ENCODE data around the gene KIF1B.

The KIF1B gene

DNA sequence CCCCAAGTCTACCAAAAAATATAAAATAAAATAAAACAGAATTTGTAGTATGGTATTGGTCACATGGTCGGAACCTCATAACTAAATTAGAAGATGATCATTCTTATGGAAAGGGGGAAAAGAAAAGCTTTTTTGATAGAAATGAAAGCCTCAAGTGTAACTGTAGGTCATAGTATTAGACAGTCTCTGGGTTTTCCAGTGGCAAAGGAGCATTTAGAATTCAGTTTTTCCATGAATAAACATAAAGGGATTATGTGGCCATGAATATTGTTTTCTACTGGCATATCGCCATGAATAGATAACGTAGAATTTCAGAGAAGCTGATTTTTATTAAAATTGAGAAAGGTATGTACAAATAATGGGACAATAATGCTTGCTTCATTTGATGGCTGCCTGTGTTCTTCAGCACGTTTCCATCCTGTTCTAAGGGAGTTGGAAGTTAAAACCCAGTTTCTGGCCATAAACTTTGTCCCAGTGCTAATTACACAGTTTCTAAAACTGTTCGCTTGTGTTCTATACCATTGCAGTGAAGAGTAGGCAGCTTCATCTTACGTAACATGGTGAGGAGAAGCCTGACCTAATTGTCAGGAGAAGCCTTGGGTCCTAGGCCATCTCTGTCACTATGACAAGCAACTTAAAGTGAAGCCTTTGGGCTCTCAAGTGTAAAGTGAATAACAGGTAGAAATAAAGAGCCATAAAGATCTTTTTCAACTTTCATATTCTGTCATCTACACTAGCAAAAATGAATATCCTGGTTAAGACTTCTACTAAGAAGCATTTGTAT, 118.0 kb downstream of the KIF1B start:
- Mint-ChIP-seq H3K4me1 (no peaks in the 10 kb centered on the region), H3K36me3 (peaks cover 13 to 19% of the 10 kb centered on the region in 2 donors), H3K27ac (no peak overlapping the region), H3K9me3 (no peaks in the 10 kb centered on the region), H3K27me3 (no peaks in the 10 kb centered on the region), H3K4me3 (no peak overlapping the region)
- ATAC-seq (replicated peaks), result no peak
- DNase-seq, result no peak

DNA sequence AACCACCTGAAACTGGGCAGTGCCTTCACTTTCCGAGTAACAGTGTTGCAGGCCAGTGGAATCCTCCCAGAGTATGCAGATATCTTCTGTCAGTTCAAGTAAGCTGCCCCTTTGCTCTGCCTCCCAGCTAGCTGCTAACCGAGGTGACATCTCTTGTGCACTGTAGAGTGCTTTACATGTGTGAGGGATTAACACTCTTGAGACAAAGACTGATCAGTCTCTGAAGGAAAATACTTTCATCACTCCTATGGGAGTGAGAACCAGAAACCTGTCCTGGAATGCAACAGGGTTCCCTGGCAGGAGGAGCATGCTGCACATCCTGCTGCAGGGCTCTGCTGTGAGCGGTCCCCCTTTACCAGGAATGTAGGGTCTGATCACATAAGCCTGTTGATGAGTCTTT, 127.1 kb downstream of the KIF1B start:
- Mint-ChIP-seq H3K4me1 (no peaks in the 10 kb centered on the region), H3K27me3 (no peaks in the 10 kb centered on the region), H3K4me3 (no peak overlapping the region), H3K36me3 (peaks cover 13 to 31% of the 10 kb centered on the region in 2 donors), H3K9me3 (no peaks in the 10 kb centered on the region), H3K27ac (no peak overlapping the region)
- no peak for DNase-seq
- no peak for ATAC-seq (replicated peaks)

DNA sequence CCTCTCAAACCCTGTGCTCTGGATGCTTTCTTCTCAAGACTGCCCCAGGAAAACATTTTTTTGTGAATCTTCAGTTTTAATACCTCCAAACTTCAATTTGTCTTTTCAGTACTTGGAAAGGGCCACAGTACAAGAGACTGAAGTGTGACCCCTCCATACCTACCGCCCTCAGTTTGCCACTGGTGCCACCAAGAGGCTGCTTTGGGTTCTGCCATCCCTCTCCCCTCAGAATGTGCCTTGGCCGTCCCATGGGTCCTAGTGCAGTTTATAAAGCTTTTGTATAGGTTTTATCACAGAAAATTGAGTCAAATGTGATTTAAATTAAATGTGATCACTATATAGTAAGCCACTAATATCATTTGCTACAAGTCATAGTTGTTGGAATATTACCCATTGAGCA, 127.7 kb downstream of the KIF1B start:
- Mint-ChIP-seq H3K4me1 (no peaks in the 10 kb centered on the region), H3K27ac (no peak overlapping the region), H3K36me3 (peaks cover 14 to 33% of the 10 kb centered on the region in 2 donors), H3K4me3 (no peak overlapping the region), H3K27me3 (no peaks in the 10 kb centered on the region), H3K9me3 (no peaks in the 10 kb centered on the region)
- ATAC-seq (replicated peaks), result peak; percentile 87
- DNase-seq, result peak; percentile 13

DNA sequence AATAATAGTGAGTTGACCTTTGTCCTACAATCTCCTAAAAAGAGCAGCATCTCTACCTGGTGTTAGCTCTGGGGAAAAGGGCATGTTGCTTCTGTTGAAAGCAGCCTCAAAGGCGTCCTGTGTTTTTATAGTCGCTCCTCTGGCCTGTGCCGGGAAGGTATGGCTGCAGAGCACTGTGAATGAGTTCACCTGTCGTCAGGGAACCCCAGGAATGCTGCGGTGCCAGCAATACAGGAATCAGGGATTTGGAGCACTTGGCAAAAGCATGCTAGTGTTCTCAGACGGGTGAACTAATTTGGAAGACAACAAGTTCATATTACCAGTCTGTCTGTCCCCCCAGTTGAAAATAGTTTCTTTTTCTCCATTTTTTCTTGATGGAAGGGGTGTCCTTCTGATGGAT, 128.2 kb downstream of the KIF1B start:
- H3K27ac Mint-ChIP-seq, result no peak overlapping the region
- ATAC-seq (replicated peaks), result no peak
- peaks cover 16 to 35% of the 10 kb centered on the region in 2 donors for H3K36me3 Mint-ChIP-seq
- H3K27me3 Mint-ChIP-seq, result no peaks in the 10 kb centered on the region
- no peaks in the 10 kb centered on the region for H3K4me1 Mint-ChIP-seq
- H3K4me3 Mint-ChIP-seq, result no peak overlapping the region
- DNase-seq, result no peak
- H3K9me3 Mint-ChIP-seq, result no peaks in the 10 kb centered on the region

DNA sequence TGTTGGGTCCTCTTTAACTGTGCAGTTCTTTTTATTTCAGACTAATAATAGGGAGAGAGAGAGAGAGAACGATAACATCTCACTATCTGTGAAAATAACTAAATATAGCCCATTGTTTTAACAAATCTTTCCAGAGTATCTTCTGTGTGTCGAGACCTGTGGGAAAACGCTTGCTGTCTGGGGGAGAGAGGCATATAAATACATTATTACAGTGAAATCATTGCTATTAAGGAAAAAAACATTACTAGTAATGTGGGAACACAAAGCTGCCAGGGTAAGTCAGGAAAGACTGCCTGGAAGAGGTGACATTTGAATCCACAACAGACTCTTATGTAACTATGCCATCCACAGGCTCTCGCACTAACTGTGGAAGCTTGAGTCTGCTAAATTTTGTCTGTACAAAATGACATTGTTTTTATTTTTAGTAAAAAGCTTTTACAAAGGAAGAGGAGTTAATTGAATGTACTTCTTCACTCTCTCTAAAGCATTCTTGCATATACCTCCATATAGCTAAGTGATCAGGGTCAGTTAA, 128.7 kb downstream of the KIF1B start:
- H3K4me3 Mint-ChIP-seq, result no peak overlapping the region
- ATAC-seq (replicated peaks) (no peak), DNase-seq (no peak)
- no peak overlapping the region for H3K27ac Mint-ChIP-seq
- no peaks in the 10 kb centered on the region for H3K4me1 Mint-ChIP-seq
- H3K36me3 Mint-ChIP-seq, result peaks cover 20 to 39% of the 10 kb centered on the region in 2 donors
- H3K27me3 Mint-ChIP-seq, result no peaks in the 10 kb centered on the region
- no peaks in the 10 kb centered on the region for H3K9me3 Mint-ChIP-seq

DNA sequence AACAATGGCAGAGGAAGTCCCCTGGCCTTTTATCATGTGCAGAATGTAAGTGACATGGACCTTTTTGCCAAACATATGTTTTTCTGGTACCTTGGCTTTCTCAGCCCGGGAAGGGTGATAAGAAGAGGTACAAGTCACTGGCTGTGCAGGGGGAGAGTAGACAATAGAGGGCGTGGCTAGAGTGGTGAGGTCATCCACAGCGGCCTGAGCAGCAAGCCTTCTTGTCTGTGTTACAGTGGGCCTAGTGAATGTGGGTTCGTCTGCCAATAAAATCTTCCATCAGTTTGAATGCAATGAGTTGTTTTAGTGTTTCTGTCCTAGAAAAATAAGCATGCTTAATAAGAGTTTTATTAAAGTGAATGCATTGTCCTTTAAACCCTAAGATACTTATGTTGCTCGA, 129.4 kb downstream of the KIF1B start:
- no peaks in the 10 kb centered on the region for H3K4me1 Mint-ChIP-seq
- H3K36me3 Mint-ChIP-seq, result peaks cover 19 to 35% of the 10 kb centered on the region in 2 donors

DNA sequence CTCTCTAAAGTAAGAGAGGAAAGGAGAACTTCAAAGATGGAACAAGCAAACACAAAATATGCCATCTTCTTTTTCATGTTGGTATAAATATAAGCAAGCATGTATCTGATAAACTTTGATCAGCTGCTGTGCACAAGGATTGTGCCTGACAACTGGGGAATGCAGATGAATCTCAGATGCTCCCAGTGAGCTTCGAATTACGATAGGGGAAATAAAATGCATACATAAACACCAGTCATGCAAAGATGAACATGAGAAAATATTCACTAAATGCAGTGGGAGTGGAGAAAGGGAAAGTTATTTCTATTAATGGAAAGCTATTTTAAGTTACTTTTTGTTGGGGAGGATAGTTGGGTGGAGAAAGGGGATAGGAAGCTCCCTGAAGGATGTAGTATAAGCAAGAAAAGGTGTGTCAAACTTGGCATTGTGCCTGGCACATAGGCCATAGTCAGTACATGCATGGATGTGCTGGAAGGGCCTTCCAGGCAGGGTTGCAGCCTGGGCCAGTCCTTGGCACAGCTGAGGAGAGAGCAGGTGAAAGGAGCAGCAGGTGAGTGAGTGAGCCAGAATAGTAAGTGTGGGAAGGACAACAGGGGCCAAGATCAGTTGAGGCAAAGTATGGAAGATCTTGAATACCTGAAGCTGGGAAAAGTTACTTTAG, 130.7 kb downstream of the KIF1B start:
- peaks cover 23 to 37% of the 10 kb centered on the region in 2 donors for H3K36me3 Mint-ChIP-seq
- no peak for DNase-seq
- no peak for ATAC-seq (replicated peaks)
- no peak overlapping the region for H3K4me3 Mint-ChIP-seq
- H3K27me3 Mint-ChIP-seq, result no peaks in the 10 kb centered on the region
- no peaks in the 10 kb centered on the region for H3K4me1 Mint-ChIP-seq
- no peaks in the 10 kb centered on the region for H3K9me3 Mint-ChIP-seq
- no peak overlapping the region for H3K27ac Mint-ChIP-seq

More for the DNA sequence above, 129.4 kb downstream of the KIF1B start:
- Mint-ChIP-seq H3K4me3 (no peak overlapping the region), H3K27ac (no peak overlapping the region), H3K27me3 (no peaks in the 10 kb centered on the region), H3K9me3 (no peaks in the 10 kb centered on the region)
- no peak for DNase-seq
- ATAC-seq (replicated peaks), result no peak

DNA sequence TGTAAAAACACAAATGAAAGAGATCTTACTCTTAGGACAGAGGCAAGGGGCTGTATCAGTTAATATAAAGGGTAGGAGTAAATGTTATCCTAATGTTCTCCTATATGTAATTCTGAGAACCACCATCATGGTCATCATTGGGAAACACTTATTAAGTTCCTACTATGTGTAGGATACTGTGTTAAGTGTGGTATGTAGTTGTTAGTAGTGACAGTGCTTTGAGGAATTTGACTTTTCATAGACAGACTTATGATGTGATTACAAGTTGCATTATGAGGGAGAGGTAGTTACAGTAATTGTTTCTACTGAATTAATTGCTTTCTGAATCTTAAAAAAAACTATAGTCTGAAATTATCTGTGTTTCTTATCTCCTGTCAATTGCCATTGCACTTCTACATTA, 136.7 kb downstream of the KIF1B start:
- Mint-ChIP-seq H3K4me1 (no peaks in the 10 kb centered on the region), H3K27ac (no peak overlapping the region), H3K27me3 (no peaks in the 10 kb centered on the region), H3K4me3 (no peak overlapping the region), H3K9me3 (no peaks in the 10 kb centered on the region), H3K36me3 (peaks cover 27 to 32% of the 10 kb centered on the region in 2 donors)
- ATAC-seq (replicated peaks) (no peak), DNase-seq (no peak)

DNA sequence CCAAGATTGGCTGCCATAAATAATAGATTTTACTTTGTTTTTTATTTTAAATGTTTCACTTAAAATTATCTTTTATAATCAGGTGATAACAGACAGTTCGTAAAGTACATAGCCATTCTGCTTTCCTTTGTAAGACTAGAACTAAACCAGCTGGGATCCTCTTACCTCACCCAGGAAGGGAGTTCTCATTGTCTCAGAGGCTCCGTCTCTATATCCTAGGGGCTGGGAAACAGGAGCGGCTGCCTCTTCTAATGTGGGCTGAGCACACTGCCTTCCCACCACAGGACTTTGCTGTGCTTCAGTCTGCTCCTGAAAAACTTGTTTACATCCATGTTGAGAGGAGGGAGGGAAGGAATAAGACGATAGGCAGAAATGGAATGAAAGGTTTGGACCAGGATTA, 142.9 kb downstream of the KIF1B start:
- no peaks in the 10 kb centered on the region for H3K27me3 Mint-ChIP-seq
- H3K27ac Mint-ChIP-seq, result peak overlapping the region; percentile 74
- DNase-seq (no peak), ATAC-seq (replicated peaks) (no peak)
- peaks cover 14 to 17% of the 10 kb centered on the region in 2 donors for H3K36me3 Mint-ChIP-seq
- H3K4me3 Mint-ChIP-seq, result no peak overlapping the region
- no peaks in the 10 kb centered on the region for H3K4me1 Mint-ChIP-seq
- no peaks in the 10 kb centered on the region for H3K9me3 Mint-ChIP-seq

DNA sequence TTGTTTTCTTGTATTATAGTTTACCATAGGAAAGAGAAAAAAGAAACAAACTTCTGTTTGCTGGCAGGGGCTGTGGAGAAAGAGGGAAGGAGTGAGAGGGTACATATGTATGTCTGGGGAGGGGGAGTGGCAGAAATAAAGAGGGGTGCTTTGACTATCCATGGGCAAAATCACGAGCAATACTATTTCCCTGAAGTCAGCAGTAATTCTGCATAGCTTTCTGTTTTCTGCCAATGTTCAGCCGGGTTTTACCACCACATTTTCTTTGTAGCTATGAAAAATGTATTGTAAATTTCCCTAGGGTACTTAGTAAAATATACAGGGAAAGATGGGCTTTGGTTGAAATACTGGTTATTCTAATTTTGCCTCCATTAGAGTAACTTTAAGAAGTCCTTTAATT, 143.3 kb downstream of the KIF1B start:
- no peak for ATAC-seq (replicated peaks)
- Mint-ChIP-seq H3K4me3 (no peak overlapping the region), H3K36me3 (peaks cover 10 to 14% of the 10 kb centered on the region in 2 donors), H3K27me3 (no peaks in the 10 kb centered on the region), H3K27ac (no peak overlapping the region), H3K9me3 (no peaks in the 10 kb centered on the region), H3K4me1 (no peaks in the 10 kb centered on the region)
- DNase-seq, result no peak

DNA sequence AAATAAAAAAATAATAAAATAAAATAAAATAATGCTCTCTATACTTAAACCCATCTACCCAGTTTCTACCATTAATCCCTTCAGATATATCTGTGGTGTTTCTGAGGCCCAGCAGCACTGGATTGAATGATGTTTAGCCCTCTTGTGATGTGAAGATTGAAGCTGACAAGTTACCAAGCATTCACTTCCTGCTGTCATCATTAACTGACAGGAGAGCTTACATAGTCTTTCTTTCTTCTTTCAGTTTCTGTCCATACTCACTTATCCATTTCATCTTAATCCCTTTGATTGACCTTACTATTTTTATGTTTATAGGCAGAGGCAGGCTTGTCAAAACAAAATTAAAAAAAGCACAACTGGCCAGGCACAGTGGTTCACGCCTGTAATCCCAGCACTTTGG, 149.7 kb downstream of the KIF1B start:
- no peak for ATAC-seq (replicated peaks)
- no peak for DNase-seq
- no peaks in the 10 kb centered on the region for H3K4me1 Mint-ChIP-seq
- H3K36me3 Mint-ChIP-seq, result peaks cover 12% of the 10 kb centered on the region in 2 donors
- H3K4me3 Mint-ChIP-seq, result no peak overlapping the region
- no peak overlapping the region for H3K27ac Mint-ChIP-seq
- H3K9me3 Mint-ChIP-seq, result no peaks in the 10 kb centered on the region
- no peaks in the 10 kb centered on the region for H3K27me3 Mint-ChIP-seq

DNA sequence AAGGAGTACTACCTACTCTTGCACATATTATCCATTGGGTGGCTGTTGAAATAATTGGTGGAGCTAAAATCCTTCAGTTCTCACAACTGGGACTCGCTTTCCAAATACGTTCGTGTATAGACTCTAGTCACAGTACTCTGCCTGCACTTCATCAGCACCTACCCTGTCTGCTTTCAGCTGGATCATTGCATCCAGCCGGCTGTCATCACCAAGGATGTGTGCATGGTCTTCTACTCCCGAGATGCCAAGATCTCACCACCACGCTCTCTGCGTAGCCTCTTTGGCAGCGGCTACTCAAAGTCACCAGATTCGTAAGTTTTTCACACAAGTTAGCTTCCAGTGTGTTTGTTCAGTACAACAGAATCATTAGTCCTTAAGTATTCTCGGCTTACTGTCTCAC, 151.1 kb downstream of the KIF1B start:
- DNase-seq (no peak), ATAC-seq (replicated peaks) (no peak)
- Mint-ChIP-seq H3K36me3 (peaks cover 17 to 18% of the 10 kb centered on the region in 2 donors), H3K4me1 (no peaks in the 10 kb centered on the region), H3K9me3 (no peaks in the 10 kb centered on the region), H3K27ac (no peak overlapping the region), H3K4me3 (no peak overlapping the region), H3K27me3 (no peaks in the 10 kb centered on the region)

DNA sequence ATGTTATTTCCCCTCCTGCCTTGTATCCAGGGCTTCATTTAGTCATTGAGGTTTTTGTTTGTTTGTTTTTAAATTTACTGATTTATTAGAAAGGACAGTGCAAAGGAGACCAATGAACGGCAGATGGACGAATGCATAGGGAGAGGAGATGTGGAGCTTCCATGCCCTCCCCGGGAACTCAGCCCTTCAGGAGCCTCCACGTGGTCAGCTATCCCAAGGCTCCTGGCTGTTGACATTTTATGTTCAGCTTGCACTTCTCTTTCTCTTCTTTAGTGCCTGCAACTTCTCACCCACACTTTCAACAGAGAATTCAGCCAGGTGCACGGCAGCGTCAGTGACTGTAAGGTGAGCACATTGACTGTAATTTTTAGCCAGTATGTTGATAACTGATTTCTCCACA, 157.8 kb downstream of the KIF1B start:
- Mint-ChIP-seq H3K27ac (no peak overlapping the region), H3K4me3 (no peak overlapping the region), H3K27me3 (no peaks in the 10 kb centered on the region), H3K4me1 (no peaks in the 10 kb centered on the region), H3K9me3 (no peaks in the 10 kb centered on the region), H3K36me3 (peaks cover 16 to 21% of the 10 kb centered on the region in 2 donors)
- ATAC-seq (replicated peaks) (no peak), DNase-seq (no peak)

DNA sequence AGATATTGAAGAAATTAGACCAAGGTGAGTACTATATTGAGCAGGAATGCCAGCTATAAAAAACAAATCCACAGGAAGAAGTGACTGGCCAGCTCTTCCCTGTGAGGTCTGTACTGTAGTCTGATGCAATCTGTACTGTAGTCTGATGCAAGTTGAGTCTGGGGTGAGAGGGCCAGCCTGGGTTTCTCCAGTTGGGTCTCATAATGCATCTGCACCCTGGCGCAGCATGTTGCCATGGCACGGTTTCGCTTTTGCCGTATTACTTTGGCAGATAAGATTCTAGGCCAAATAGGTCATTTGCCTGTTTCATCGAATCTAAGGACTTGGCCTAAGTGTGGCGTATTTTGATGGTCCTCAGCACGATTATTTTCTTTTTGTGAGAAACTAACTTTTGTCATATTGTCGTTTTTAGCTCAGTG, 164.1 kb downstream of the KIF1B start:
- H3K27ac Mint-ChIP-seq, result no peak overlapping the region
- H3K4me3 Mint-ChIP-seq, result no peak overlapping the region
- H3K9me3 Mint-ChIP-seq, result no peaks in the 10 kb centered on the region
- peaks cover 4 to 15% of the 10 kb centered on the region in 2 donors for H3K4me1 Mint-ChIP-seq
- no peaks in the 10 kb centered on the region for H3K27me3 Mint-ChIP-seq
- no peak for DNase-seq
- ATAC-seq (replicated peaks), result no peak
- peaks cover 23 to 32% of the 10 kb centered on the region in 2 donors for H3K36me3 Mint-ChIP-seq

Measured in stimulated activated naive B cell treated with anti-CD40 and anti-IgM and Interleukin-4, amounts not matched to agents 10 μg/mL and 1 μg/mL and 100 μg/mL, for 72 hours (primary cell).